ENCODE measurements around the gene PRR15L. TPM values are rescaled to one million over a fixed set of nuclear protein-coding genes. Genes with fewer than 3 reads are reported as not detected.

PRR15L gene
- total RNA-seq, 4 donors from 2014 or later: 111 to 230 (median 182) TPM

GRCh38 chr17:47983492-47984223, 26.0 kb upstream of the PRR15L start:
- H3K9me3 ChIP-seq: no peaks in the 10 kb centered on the region
- in situ Hi-C loops (cut with MboI; ENCODE audit: low pct_ligation_motif_present in 1 of 4, low pct_unique_long_range_greater_than_20kb in 1 of 4, low sequenced_read_pairs in 3 of 4): no loop called here
- intact Hi-C loops (cut with DNase I; ENCODE audit: low total_unique reads): no loop called here
- H3K36me3 ChIP-seq: peaks cover 0 to 14% (median 6%) of the 10 kb centered on the region in 4 donors
- H3K27me3 ChIP-seq: no peaks in the 10 kb centered on the region
- H3K4me3 ChIP-seq: no peak overlapping the region
- no peak for TF ChIP-seq EP300 (IDR thresholded peaks at IDR 0.05; ENCODE audit: low read depth)
- TF ChIP-seq POLR2AphosphoS5 (IDR thresholded peaks at IDR 0.05): no peak
- TF ChIP-seq CTCF (IDR thresholded peaks at IDR 0.05): no peak
- no peak for TF ChIP-seq POLR2A (IDR thresholded peaks at IDR 0.05)
- DNase-seq: no peak
- H3K4me1 ChIP-seq: peaks cover 0 to 11% (median 5%) of the 10 kb centered on the region in 4 donors
- 82 to 89% methylated on average over 4 to 11 of the region's 11 CpGs for WGBS, 2 donors (ENCODE audit: low coverage in 1 of 2)
- no peak overlapping the region for H3K27ac ChIP-seq

GRCh38 chr17:47982645-47983390, 25.1 kb upstream of the PRR15L start:
- Histone ChIP-seq H3K9me3 (no peaks in the 10 kb centered on the region), H3K4me3 (no peak overlapping the region), H3K4me1 (peaks cover 0 to 10% (median 4%) of the 10 kb centered on the region in 4 donors), H3K27ac (no peak overlapping the region), H3K36me3 (peaks cover 0 to 18% (median 9%) of the 10 kb centered on the region in 4 donors), H3K27me3 (no peaks in the 10 kb centered on the region)
- no peak for DNase-seq
- 75 to 77% methylated on average over 4 to 9 of the region's 9 CpGs for WGBS, 2 donors (ENCODE audit: low coverage in 1 of 2)
- intact Hi-C loops (cut with DNase I; ENCODE audit: low total_unique reads): no loop called here
- in situ Hi-C loops (cut with MboI; ENCODE audit: low pct_ligation_motif_present in 1 of 4, low pct_unique_long_range_greater_than_20kb in 1 of 4, low sequenced_read_pairs in 3 of 4): no loop called here
- no peak for TF ChIP-seq CTCF (IDR thresholded peaks at IDR 0.05)
- TF ChIP-seq EP300 (IDR thresholded peaks at IDR 0.05; ENCODE audit: low read depth): no peak
- no peak for TF ChIP-seq POLR2A (IDR thresholded peaks at IDR 0.05)
- TF ChIP-seq POLR2AphosphoS5 (IDR thresholded peaks at IDR 0.05): no peak

GRCh38 chr17:47982091-47982617, 24.5 kb upstream of the PRR15L start:
- no peak overlapping the region for H3K27ac ChIP-seq
- WGBS, 2 donors (ENCODE audit: low coverage in 1 of 2): 83 to 96% methylated on average over 4 to 14 of the region's 14 CpGs
- H3K4me3 ChIP-seq: no peak overlapping the region
- in situ Hi-C loops (cut with MboI; ENCODE audit: low pct_ligation_motif_present in 1 of 4, low pct_unique_long_range_greater_than_20kb in 1 of 4, low sequenced_read_pairs in 3 of 4) (no loop called here), intact Hi-C loops (cut with DNase I; ENCODE audit: low total_unique reads) (no loop called here)
- no peaks in the 10 kb centered on the region for H3K27me3 ChIP-seq
- peaks cover 0 to 23% (median 10%) of the 10 kb centered on the region in 4 donors for H3K36me3 ChIP-seq
- DNase-seq: no peak
- peaks cover 0 to 4% (median under 1%) of the 10 kb centered on the region in 4 donors for H3K4me1 ChIP-seq
- TF ChIP-seq POLR2A (IDR thresholded peaks at IDR 0.05) (no peak), CTCF (IDR thresholded peaks at IDR 0.05) (no peak), EP300 (IDR thresholded peaks at IDR 0.05; ENCODE audit: low read depth) (no peak), POLR2AphosphoS5 (IDR thresholded peaks at IDR 0.05) (no peak)
- no peaks in the 10 kb centered on the region for H3K9me3 ChIP-seq

- WGBS, 2 donors (ENCODE audit: low coverage in 1 of 2): 93 to 100% methylated on average over 2 to 9 of the region's 9 CpGs
- no peaks in the 10 kb centered on the region for H3K27me3 ChIP-seq
- in situ Hi-C loops (cut with MboI; ENCODE audit: low pct_ligation_motif_present in 1 of 4, low pct_unique_long_range_greater_than_20kb in 1 of 4, low sequenced_read_pairs in 3 of 4) (no loop called here), intact Hi-C loops (cut with DNase I; ENCODE audit: low total_unique reads) (no loop called here)
- TF ChIP-seq EP300 (IDR thresholded peaks at IDR 0.05; ENCODE audit: low read depth) (no peak), CTCF (IDR thresholded peaks at IDR 0.05) (no peak), POLR2A (IDR thresholded peaks at IDR 0.05) (no peak), POLR2AphosphoS5 (IDR thresholded peaks at IDR 0.05) (no peak)
- H3K4me1 ChIP-seq: no peaks in the 10 kb centered on the region
- peak; percentile 22 for DNase-seq
- H3K4me3 ChIP-seq: no peak overlapping the region
- H3K36me3 ChIP-seq: peaks cover 0 to 23% (median 10%) of the 10 kb centered on the region in 4 donors
- no peak overlapping the region for H3K27ac ChIP-seq
- no peaks in the 10 kb centered on the region for H3K9me3 ChIP-seq
These were observed 23.8 kb upstream of the PRR15L start for GRCh38 chr17:47981462-47981861.
